Gastrocnemius medialis (tissue), 4 donors: ENCODE data around the gene CCDC185. TPM values are rescaled to one million over a fixed set of nuclear protein-coding genes. Genes with fewer than 3 reads are reported as not detected.

Source experiments
- ATAC-seq, 2 donors: fragments of 150-250 bp; one replicate each; pipeline ENCODE4 v1.9.1; 2016
- DNase-seq, 2 donors: peaks; one replicate each; pipeline ENCODE4 v3.0.0-alpha.2; 2019
- H3K27ac ChIP-seq, 4 donors: fragments of 200-600 bp; sonication (generic); 1 replicate in 1 of 4; 2 replicates in 3 of 4; pipeline ENCODE4 v1.5.1; 2016 to 2018; ENCODE audit warnings: mild to moderate bottlenecking in 2 of 4, moderate library complexity in 1 of 4
- H3K27me3 ChIP-seq, 3 donors: fragments of 200-600 bp; sonication (generic) in 2 of 3; 1 replicate in 1 of 3; 2 replicates in 2 of 3; pipeline versions ENCODE4 v1.5.1 to v1.6.0; 2016 to 2019; ENCODE audit warnings: mild to moderate bottlenecking in 1 of 3, moderate library complexity in 1 of 3
- H3K36me3 ChIP-seq, 2 donors: fragments of 200-600 bp; sonication (generic) in 1 of 2; one replicate each; pipeline ENCODE4 v1.5.1; 2017 to 2018
- H3K4me1 ChIP-seq, 2 donors: fragments of 200-600 bp; sonication (generic) in 1 of 2; one replicate each; pipeline ENCODE4 v1.5.1; 2016 to 2017; ENCODE audit warnings: mild to moderate bottlenecking in 2 of 2
- H3K4me3 ChIP-seq, 4 donors: fragments of 200-600 bp; sonication (generic) in 3 of 4; 1 replicate in 1 of 4; 2 replicates in 3 of 4; pipeline ENCODE4 v1.5.1; 2016 to 2019; ENCODE audit warnings: mild to moderate bottlenecking in 2 of 4
- H3K9me3 ChIP-seq, 3 donors: fragments of 200-600 bp; sonication (generic) in 2 of 3; 1 replicate in 1 of 3; 2 replicates in 2 of 3; pipeline ENCODE4 v1.5.1; 2016 to 2019
- POLR2A ChIP-seq, 2 donors: fragments of 450-650 bp; IDR thresholded peaks; one replicate each; pipeline ENCODE4 v1.6.1; 2017; ENCODE audit warnings: antibody characterized with exemption in 2 of 2, mild to moderate bottlenecking in 2 of 2, moderate library complexity in 2 of 2
- in situ Hi-C, 4 donors: fragments of 200-750 bp; cut with MboI; loops; one replicate each; pipeline versions ENCODE4 v1.15.0 to v1.8.0; 2017; ENCODE audit warnings: low sequenced_read_pairs in 4 of 4
- intact Hi-C: fragments of 100-400 bp; cut with DNase I; formaldehyde crosslinking; loops from one replicate; pipeline ENCODE4 v1.15.1; 2023; ENCODE audit warnings: low total_unique reads
- total RNA-seq, 4 donors: library from RNA; depleted of rRNA; stranded (reverse); fragments of >200 nt; gene quantifications; one replicate each; pipeline versions ENCODE4 v1.1.0 to v1.2.3, GENCODE V29; 2016
- TF ChIP-seq, protein P1 (sequence below), 5 experiments: fragments of 450-650 bp in 3 of 5; fragments of 200-600 bp in 2 of 5; sonication (generic) in 2 of 5; IDR thresholded peaks in 4 of 5; conservative IDR thresholded peaks in 1 of 5; 1 replicate in 4 of 5; 2 replicates in 1 of 5; pipeline ENCODE4 v1.5.1; 2016 to 2019; ENCODE audit warnings: antibody characterized with exemption in 5 of 5, mild to moderate bottlenecking in 3 of 5, moderate library complexity in 3 of 5

The CCDC185 gene
- total RNA-seq, 4 donors from 2014 or later: not detected

DNA sequence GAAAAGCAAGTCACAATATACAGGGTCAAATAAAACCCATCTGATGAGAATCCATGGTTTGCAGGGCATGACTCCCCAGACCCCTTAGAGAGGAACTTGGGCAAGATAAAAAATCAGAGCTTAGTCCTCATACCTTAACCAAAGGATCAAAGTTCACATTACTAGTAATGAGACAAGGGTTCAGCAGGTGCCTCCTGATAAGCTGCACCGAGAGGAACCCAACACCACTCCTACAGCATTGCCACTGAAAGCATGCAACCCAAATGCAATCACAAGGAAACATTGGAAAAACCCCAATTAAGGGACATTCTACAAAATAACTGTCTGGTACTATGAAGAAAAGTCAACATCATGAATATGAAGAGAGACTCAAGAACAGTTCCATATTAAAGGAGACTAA is 29.7 kb downstream of the CCDC185 start:
- in situ Hi-C loops (no loop called here), intact Hi-C loops (no loop called here)
- no peak overlapping the region for H3K27ac ChIP-seq
- TF ChIP-seq POLR2A (IDR thresholded peaks at IDR 0.05): no peak
- TF ChIP-seq, protein P1, sequence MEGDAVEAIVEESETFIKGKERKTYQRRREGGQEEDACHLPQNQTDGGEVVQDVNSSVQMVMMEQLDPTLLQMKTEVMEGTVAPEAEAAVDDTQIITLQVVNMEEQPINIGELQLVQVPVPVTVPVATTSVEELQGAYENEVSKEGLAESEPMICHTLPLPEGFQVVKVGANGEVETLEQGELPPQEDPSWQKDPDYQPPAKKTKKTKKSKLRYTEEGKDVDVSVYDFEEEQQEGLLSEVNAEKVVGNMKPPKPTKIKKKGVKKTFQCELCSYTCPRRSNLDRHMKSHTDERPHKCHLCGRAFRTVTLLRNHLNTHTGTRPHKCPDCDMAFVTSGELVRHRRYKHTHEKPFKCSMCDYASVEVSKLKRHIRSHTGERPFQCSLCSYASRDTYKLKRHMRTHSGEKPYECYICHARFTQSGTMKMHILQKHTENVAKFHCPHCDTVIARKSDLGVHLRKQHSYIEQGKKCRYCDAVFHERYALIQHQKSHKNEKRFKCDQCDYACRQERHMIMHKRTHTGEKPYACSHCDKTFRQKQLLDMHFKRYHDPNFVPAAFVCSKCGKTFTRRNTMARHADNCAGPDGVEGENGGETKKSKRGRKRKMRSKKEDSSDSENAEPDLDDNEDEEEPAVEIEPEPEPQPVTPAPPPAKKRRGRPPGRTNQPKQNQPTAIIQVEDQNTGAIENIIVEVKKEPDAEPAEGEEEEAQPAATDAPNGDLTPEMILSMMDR (IDR thresholded peaks at IDR 0.05 in 4 of 5, conservative IDR thresholded peaks at IDR 0.05 in 1 of 5): no peak
- ATAC-seq (no peak), DNase-seq (no peak)
- H3K9me3 ChIP-seq: no peaks in the 10 kb centered on the region
- no peaks in the 10 kb centered on the region for H3K4me1 ChIP-seq
- H3K4me3 ChIP-seq: no peak overlapping the region
- no peaks in the 10 kb centered on the region for H3K36me3 ChIP-seq
- no peaks in the 10 kb centered on the region for H3K27me3 ChIP-seq

DNA sequence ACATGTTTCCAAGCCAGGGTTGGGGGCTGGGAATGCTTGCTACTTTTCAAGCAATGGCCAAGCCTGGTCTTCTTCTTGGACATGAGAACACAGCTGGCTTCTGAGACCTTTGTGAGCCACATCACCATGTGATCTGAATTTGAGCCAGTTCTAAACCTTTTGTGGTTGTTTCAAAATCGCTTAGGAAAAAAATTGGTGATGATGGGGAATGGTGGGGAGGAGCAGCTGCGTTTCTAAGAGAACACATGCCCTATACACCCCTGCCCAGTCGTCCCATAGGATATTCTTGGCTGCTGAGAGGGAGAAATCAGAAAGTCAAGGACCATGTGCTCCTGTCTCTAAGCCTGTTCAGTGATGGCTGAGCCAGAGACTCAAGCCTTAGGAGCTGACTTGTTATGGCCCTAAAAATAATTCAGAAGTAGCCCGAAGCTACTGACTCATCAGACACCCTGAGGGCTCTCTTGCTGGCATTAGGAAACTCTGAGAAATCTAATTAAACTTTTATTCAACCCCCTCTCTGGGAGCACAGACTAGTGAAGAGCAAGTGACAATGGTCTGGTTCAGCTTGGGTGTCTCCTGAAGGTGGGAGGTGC is 30.5 kb downstream of the CCDC185 start:
- Histone ChIP-seq H3K4me3 (no peak overlapping the region), H3K27me3 (no peaks in the 10 kb centered on the region), H3K9me3 (no peaks in the 10 kb centered on the region), H3K36me3 (no peaks in the 10 kb centered on the region), H3K27ac (no peak overlapping the region), H3K4me1 (no peaks in the 10 kb centered on the region)
- intact Hi-C loops: no loop called here
- DNase-seq: no peak
- TF ChIP-seq, protein P1 (IDR thresholded peaks at IDR 0.05 in 4 of 5, conservative IDR thresholded peaks at IDR 0.05 in 1 of 5): no peak
- no peak for TF ChIP-seq POLR2A (IDR thresholded peaks at IDR 0.05)
- ATAC-seq: peak in 1 of 2 donors; percentile 64
- in situ Hi-C loops: no loop called here

DNA sequence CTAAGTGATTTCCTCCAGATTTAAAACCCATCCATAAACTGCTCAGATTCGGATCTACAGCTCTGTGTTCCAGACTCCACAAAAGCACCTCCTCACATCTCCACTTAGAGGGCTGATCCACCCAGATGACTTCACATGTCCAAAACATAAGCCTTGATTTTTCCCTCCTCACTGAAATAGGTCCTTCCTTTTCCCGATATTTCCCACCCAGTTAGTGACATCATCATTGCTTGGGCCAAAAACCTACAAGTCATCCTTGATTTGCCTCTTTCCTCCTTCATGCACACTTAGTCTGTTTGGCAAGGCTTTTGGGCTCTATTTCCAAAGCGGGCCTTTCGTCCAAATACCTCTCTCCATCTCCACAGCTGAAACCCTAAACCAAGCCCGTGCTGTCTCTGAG is 32.3 kb downstream of the CCDC185 start:
- in situ Hi-C loops (no loop called here), intact Hi-C loops (no loop called here)
- no peak for DNase-seq
- H3K9me3 ChIP-seq: no peaks in the 10 kb centered on the region
- no peak overlapping the region for H3K4me3 ChIP-seq
- H3K4me1 ChIP-seq: peaks cover 2 to 11% of the 10 kb centered on the region in 2 donors
- TF ChIP-seq POLR2A (IDR thresholded peaks at IDR 0.05): no peak
- no peak overlapping the region for H3K27ac ChIP-seq
- no peaks in the 10 kb centered on the region for H3K36me3 ChIP-seq
- ATAC-seq: no peak
- H3K27me3 ChIP-seq: no peaks in the 10 kb centered on the region

DNA sequence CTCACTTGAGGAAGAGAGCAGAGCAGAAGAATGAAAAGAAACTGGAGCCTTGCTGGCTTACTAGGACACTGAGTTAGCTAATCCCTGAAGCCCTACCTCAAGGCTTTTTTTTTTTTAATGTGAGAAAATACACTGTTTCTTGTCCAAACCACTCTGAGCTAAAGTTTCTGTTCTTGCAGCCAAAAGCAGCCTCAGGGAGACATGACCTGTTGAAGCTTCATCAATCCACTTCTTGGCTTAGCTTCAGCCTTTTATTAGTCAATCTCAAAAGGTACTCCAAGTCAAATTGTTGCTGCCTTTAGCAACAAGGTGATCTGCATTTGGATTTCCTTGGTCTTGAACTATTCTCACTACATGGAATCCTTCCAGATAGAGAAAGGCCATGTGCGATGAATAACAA is 33.7 kb downstream of the CCDC185 start:
- Histone ChIP-seq H3K36me3 (no peaks in the 10 kb centered on the region), H3K27me3 (no peaks in the 10 kb centered on the region), H3K4me1 (peaks cover 2 to 11% of the 10 kb centered on the region in 2 donors), H3K27ac (no peak overlapping the region), H3K9me3 (no peaks in the 10 kb centered on the region), H3K4me3 (no peak overlapping the region)
- in situ Hi-C loops: no loop called here
- intact Hi-C loops: no loop called here
- ATAC-seq (no peak), DNase-seq (no peak)
- TF ChIP-seq POLR2A (IDR thresholded peaks at IDR 0.05): no peak
- TF ChIP-seq, protein P1 (IDR thresholded peaks at IDR 0.05 in 4 of 5, conservative IDR thresholded peaks at IDR 0.05 in 1 of 5): no peak

DNA sequence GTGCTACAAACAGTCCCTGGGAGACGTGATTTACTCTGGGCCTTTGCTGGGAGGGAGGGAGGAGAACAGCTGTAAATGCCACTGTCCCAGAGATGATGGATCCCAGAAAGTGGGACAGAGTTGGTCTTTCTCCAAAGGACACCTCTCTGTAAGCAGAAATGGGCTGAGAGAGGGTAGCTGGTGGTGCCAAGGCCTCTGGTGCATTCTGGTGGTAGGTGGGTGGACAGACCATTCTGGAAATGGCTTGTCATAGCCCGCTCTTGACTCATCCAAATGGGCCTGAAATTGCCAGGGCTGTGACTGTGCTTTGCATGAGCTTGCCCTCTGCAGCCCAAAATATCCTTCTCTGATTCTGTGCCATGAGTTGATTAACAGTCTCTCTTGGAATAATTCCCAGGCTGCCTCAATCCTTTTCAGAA is 36.1 kb downstream of the CCDC185 start:
- ATAC-seq (peak; percentile 76 to 94), DNase-seq (peak; percentile 9 to 33)
- in situ Hi-C loops (no loop called here), intact Hi-C loops (no loop called here)
- peaks cover 2 to 11% of the 10 kb centered on the region in 2 donors for H3K4me1 ChIP-seq
- no peaks in the 10 kb centered on the region for H3K36me3 ChIP-seq
- no peaks in the 10 kb centered on the region for H3K27me3 ChIP-seq
- no peak overlapping the region for H3K4me3 ChIP-seq
- TF ChIP-seq, protein P1 (IDR thresholded peaks at IDR 0.05 in 4 of 5, conservative IDR thresholded peaks at IDR 0.05 in 1 of 5): no peak
- no peak for TF ChIP-seq POLR2A (IDR thresholded peaks at IDR 0.05)
- H3K9me3 ChIP-seq: no peaks in the 10 kb centered on the region
- peak overlapping the region in 3 of 4 donors; percentile 34 to 66 (median 39) for H3K27ac ChIP-seq
